Mesenchymal stem cell (in vitro differentiated cells and primary cell): ENCODE results near the gene MACROD1.

Experiments used
- DNase-seq: peaks from one replicate; pipeline ENCODE4 v3.0.0-alpha.2; 2013
- H2AFZ ChIP-seq: one replicate; pipeline ENCODE4 v1.6.1; 2013; ENCODE audit warnings: low read depth, mild to moderate bottlenecking, control low read depth, inconsistent platforms, low read length, moderate library complexity
- H2AK5ac ChIP-seq: 2 replicates; pipeline ENCODE4 v1.6.1; 2013; ENCODE audit warnings: low read length, moderate library complexity, mild to moderate bottlenecking, inconsistent platforms; ENCODE audit not compliant: severe bottlenecking
- H2BK120ac ChIP-seq: one replicate; pipeline ENCODE4 v1.6.1; 2013; ENCODE audit warnings: low read depth, mild to moderate bottlenecking, inconsistent platforms, low read length, moderate library complexity
- H2BK12ac ChIP-seq, 2 experiments: one replicate each; pipeline ENCODE4 v1.6.1; 2013; ENCODE audit warnings: inconsistent platforms in 2 of 2, low read length in 2 of 2, mild to moderate bottlenecking in 2 of 2, moderate library complexity in 2 of 2, control low read depth in 1 of 2
- H2BK15ac ChIP-seq: one replicate; pipeline ENCODE4 v1.6.1; 2013; ENCODE audit warnings: mild to moderate bottlenecking, low read depth, inconsistent platforms; ENCODE audit not compliant: poor library complexity, severe bottlenecking
- H2BK5ac ChIP-seq: 2 replicates; pipeline ENCODE4 v1.6.1; 2013; ENCODE audit warnings: low read depth, mild to moderate bottlenecking, low read length, control low read depth, inconsistent platforms; ENCODE audit not compliant: poor library complexity, severe bottlenecking
- H3K14ac ChIP-seq, 2 experiments: one replicate each; pipeline ENCODE4 v1.6.1; 2013; ENCODE audit warnings: inconsistent platforms in 2 of 2, low read length in 2 of 2, control low read depth in 1 of 2, mild to moderate bottlenecking in 1 of 2, moderate library complexity in 1 of 2
- H3K18ac ChIP-seq, 2 experiments: one replicate each; pipeline ENCODE4 v1.6.1; 2013; ENCODE audit warnings: inconsistent platforms in 2 of 2, low read length in 2 of 2, control low read depth in 1 of 2, low read depth in 1 of 2, mild to moderate bottlenecking in 1 of 2
- H3K23ac ChIP-seq, 2 experiments: one replicate each; pipeline ENCODE4 v1.6.1; 2013; ENCODE audit warnings: inconsistent platforms in 2 of 2, low read length in 2 of 2, mild to moderate bottlenecking in 2 of 2, moderate library complexity in 2 of 2, control low read depth in 1 of 2
- H3K27ac ChIP-seq: 2 replicates; pipeline ENCODE4 v1.5.1; 2013; ENCODE audit warnings: mild to moderate bottlenecking, moderate library complexity, low read length, control low read depth, inconsistent platforms; ENCODE audit not compliant: poor library complexity, severe bottlenecking
- H3K27me3 ChIP-seq, 2 experiments: 2 replicates each; pipeline versions ENCODE4 v1.6.1 to v1.7.0; 2013; ENCODE audit warnings: low read length in 2 of 2, mild to moderate bottlenecking in 2 of 2, moderate library complexity in 2 of 2, control low read depth in 1 of 2, inconsistent platforms in 1 of 2; ENCODE audit not compliant: control insufficient read depth in 1 of 2, insufficient read depth in 1 of 2
- H3K36me3 ChIP-seq, 2 experiments: 2 replicates each; pipeline versions ENCODE4 v1.6.1 to v1.7.0; 2013; ENCODE audit warnings: low read length in 2 of 2, control low read depth in 1 of 2, inconsistent platforms in 1 of 2, low read depth in 1 of 2, mild to moderate bottlenecking in 1 of 2; ENCODE audit not compliant: insufficient read depth in 2 of 2, control insufficient read depth in 1 of 2
- H3K4ac ChIP-seq, 2 experiments: one replicate each; pipeline ENCODE4 v1.6.1; 2013; ENCODE audit warnings: inconsistent platforms in 2 of 2, low read length in 2 of 2, mild to moderate bottlenecking in 2 of 2, moderate library complexity in 2 of 2, control low read depth in 1 of 2, low read depth in 1 of 2
- H3K4me1 ChIP-seq: 2 replicates; pipeline ENCODE4 v1.6.1; 2013; ENCODE audit warnings: low read depth, low read length, control low read depth; ENCODE audit not compliant: control insufficient read depth, insufficient read depth
- H3K4me2 ChIP-seq: 2 replicates; pipeline ENCODE4 v1.6.1; 2013; ENCODE audit warnings: low read length, mild to moderate bottlenecking, inconsistent platforms; ENCODE audit not compliant: poor library complexity, severe bottlenecking
- H3K4me3 ChIP-seq, 2 experiments: 2 replicates each; pipeline versions ENCODE4 v1.5.1 to v1.7.0; 2013; ENCODE audit warnings: low read length in 2 of 2, mild to moderate bottlenecking in 2 of 2, control low read depth in 1 of 2, low read depth in 1 of 2; ENCODE audit not compliant: insufficient read depth in 1 of 2
- H3K79me1 ChIP-seq: replicated peaks from 2 replicates; pipeline ENCODE4 v1.6.1; 2013; ENCODE audit warnings: mild to moderate bottlenecking, control low read depth, low read length, inconsistent platforms; ENCODE audit not compliant: poor library complexity, severe bottlenecking
- H3K9ac ChIP-seq: 2 replicates; pipeline ENCODE4 v1.7.0; 2013; ENCODE audit warnings: mild to moderate bottlenecking, low read length, moderate library complexity
- H3K9me3 ChIP-seq: 2 replicates; pipeline ENCODE4 v1.7.0; 2013; ENCODE audit warnings: mild to moderate bottlenecking, low read length; ENCODE audit not compliant: control insufficient read depth
- H4K8ac ChIP-seq: one replicate; pipeline ENCODE4 v1.6.1; 2013; ENCODE audit warnings: inconsistent platforms, mild to moderate bottlenecking, low read length, moderate library complexity
- H4K91ac ChIP-seq: one replicate; pipeline ENCODE4 v1.6.1; 2013; ENCODE audit warnings: mild to moderate bottlenecking, low read length, inconsistent platforms
- WGBS: methylation state at CpG from one replicate; pipeline ENCODE4 v1.1.7; 2013; ENCODE audit warnings: mixed read lengths; 5-methylcytosine and 5-hydroxymethylcytosine counted together

The MACROD1 gene

DNA sequence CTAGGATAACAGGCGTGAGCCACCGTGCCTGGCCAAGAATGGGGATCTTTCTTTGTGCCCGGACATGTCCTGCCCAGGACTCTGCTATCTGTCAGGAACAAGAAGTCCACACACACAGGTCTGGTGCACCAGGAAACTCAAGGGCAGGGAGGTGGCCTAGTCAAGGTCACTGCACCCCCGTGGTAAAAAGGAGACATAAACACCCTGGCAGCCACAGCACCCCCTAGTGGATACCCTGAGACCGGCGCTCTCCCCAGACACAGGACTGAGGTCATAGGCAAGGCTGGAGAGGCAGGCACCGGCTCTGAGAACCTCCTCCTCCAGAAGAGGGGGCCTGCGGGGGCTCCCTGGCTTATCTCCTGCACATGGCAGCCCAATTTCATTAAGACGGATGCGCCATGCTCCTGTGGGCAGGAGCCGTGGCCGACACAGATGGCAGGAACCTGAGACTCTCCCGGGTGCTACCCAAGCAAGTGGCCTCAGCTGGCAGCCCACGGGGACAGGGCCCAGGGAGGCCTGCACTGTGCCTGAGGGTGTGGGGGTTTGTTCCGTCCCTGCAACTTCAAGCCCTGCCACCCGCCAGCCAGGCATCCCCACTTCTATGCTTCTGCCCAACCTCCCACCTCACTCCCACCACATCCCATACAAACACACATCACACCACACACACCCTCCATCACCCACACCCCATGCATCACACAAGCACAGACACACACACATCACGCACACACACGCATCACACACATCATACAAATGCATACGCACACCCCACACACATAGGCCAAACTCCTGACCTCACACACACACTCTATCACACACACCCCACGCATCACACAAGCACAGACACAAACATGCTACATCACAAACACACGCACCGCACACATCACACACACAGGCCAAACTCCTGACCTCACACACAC lies 19.6 kb downstream of the MACROD1 start:
- Histone ChIP-seq H3K27me3 (peaks cover 0 to 13% of the 10 kb centered on the region in 2 experiments), H3K36me3 (peaks cover 0 to 19% of the 10 kb centered on the region in 2 experiments)

DNA sequence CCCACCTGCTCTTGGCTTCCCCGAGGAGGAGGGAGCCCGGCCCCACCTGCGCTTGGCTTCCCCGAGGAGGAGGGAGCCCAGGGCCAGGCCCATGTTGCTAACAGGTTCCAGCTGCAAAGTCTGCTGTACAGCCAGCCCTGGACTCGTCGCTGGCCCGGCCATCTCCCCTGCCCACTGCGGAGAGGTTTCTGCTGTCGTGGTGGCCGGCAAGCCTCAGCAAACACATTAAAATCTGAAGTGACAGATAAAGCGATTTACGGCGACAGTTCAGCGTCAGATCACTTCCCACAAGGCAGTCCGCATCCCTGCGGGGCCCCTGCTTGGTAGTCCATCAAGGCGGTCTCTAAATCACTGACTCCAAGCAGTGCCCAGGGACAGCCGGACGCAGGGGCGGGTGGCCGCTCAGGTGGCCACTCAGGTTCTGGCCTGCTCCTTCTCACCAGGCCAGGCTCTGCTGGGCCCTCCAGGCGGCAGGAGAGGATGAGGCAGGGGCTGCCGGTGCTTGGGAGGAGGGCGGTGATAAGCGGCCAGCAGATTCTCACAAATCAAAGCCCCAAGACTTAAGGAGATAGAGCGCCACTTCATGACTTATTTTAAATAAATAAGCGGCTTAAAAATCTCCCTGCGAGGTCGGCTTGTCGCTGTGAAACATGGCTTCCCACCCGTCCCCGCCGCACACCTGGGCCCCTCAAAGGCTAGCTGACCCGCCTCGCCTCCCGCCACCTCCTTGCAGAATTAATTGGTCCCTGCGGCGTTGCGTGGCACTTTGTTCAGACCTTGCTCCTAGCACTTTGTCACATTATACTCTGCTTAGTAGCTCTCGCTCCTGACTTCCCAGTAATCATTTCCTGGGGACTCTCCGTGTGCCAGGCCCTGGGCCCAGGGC lies 21.1 kb downstream of the MACROD1 start:
- Histone ChIP-seq H3K4me3 (no peak overlapping the region), H3K18ac (no peak overlapping the region), H3K4me2 (no peak overlapping the region), H3K14ac (no peak overlapping the region), H4K8ac (no peak overlapping the region), H2BK5ac (no peak overlapping the region), H3K79me1 (peaks cover 2% of the 10 kb centered on the region), H3K4me1 (peaks cover 19% of the 10 kb centered on the region), H3K23ac (no peak overlapping the region), H3K9me3 (no peaks in the 10 kb centered on the region), H3K27me3 (peaks cover 0 to 18% of the 10 kb centered on the region in 2 experiments), H2AK5ac (no peak overlapping the region), H2AFZ (no peak overlapping the region), H2BK15ac (no peak overlapping the region), H4K91ac (no peak overlapping the region), H3K36me3 (peaks cover 0 to 13% of the 10 kb centered on the region in 2 experiments), H3K27ac (no peak overlapping the region), H2BK12ac (no peak overlapping the region), H3K9ac (no peak overlapping the region), H3K4ac (no peak overlapping the region), H2BK120ac (no peak overlapping the region)
- DNase-seq: no peak
- WGBS: 88% methylated on average over 41 of the region's 41 CpGs

More for the DNA sequence above, 19.6 kb downstream of the MACROD1 start:
- no peak overlapping the region for H2BK12ac ChIP-seq
- H3K9ac ChIP-seq: no peak overlapping the region
- H2BK120ac ChIP-seq: no peak overlapping the region
- 75% methylated on average over 21 of the region's 22 CpGs for WGBS
- no peak overlapping the region for H2BK5ac ChIP-seq
- no peak overlapping the region for H3K4me3 ChIP-seq
- no peaks in the 10 kb centered on the region for H3K9me3 ChIP-seq
- no peak overlapping the region for H2AK5ac ChIP-seq
- DNase-seq: peak; percentile 49
- H3K18ac ChIP-seq: no peak overlapping the region
- no peak overlapping the region for H3K27ac ChIP-seq
- no peak overlapping the region for H4K91ac ChIP-seq
- H3K4ac ChIP-seq: no peak overlapping the region
- no peak overlapping the region for H2BK15ac ChIP-seq
- H3K4me2 ChIP-seq: no peak overlapping the region
- H3K4me1 ChIP-seq: peaks cover 22% of the 10 kb centered on the region
- H3K14ac ChIP-seq: peak overlapping the region in 1 of 2 experiments; percentile 82
- no peak overlapping the region for H2AFZ ChIP-seq
- H3K23ac ChIP-seq: no peak overlapping the region
- no peaks in the 10 kb centered on the region for H3K79me1 ChIP-seq
- H4K8ac ChIP-seq: no peak overlapping the region

DNA sequence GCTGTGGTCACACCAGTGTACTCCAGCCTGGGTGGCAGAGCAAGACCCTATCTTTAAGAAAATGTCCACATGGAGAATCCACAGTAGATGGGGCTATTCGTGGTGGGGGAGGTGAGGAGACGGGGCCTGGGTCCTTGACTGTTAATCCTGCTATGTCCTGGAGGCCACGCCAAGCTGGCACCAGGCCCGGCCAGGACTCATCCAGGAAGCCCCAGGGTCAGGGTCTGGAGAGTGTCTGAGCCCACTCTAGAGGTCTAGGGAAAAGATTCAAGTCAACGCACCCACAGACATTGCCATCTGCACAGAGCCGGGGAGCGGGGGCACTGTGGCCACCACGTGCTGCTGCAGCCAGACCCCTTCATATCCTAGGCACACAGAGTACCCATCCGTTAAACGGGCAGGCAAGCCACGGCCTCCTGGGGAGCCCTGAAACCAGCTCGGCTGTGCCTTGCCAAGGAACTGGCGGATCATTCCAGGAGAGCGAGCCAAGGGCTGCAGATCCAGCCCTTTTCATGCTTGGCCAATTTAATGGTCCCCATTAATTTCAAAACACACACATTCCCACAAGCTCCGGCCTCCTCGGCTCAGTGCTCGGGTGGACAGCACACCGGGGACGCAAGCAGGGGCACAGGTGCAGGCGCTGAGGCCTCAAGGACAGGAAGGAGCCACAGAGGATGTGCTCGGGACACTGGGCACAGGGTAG lies 24.7 kb downstream of the MACROD1 start:
- peaks cover 2% of the 10 kb centered on the region for H3K79me1 ChIP-seq
- H3K23ac ChIP-seq: no peak overlapping the region
- H2BK12ac ChIP-seq: no peak overlapping the region
- H3K4me1 ChIP-seq: peaks cover 15% of the 10 kb centered on the region
- H3K18ac ChIP-seq: no peak overlapping the region
- no peaks in the 10 kb centered on the region for H3K9me3 ChIP-seq
- H3K4me3 ChIP-seq: no peak overlapping the region
- H3K27ac ChIP-seq: no peak overlapping the region
- WGBS: 93% methylated on average over 21 of the region's 21 CpGs
- H4K91ac ChIP-seq: no peak overlapping the region
- H2AK5ac ChIP-seq: no peak overlapping the region
- no peak for DNase-seq
- H2BK5ac ChIP-seq: no peak overlapping the region
- no peak overlapping the region for H2AFZ ChIP-seq
- H3K14ac ChIP-seq: no peak overlapping the region
- H2BK120ac ChIP-seq: no peak overlapping the region
- peaks cover 0 to 6% of the 10 kb centered on the region in 2 experiments for H3K36me3 ChIP-seq
- no peak overlapping the region for H2BK15ac ChIP-seq
- H4K8ac ChIP-seq: no peak overlapping the region
- peak overlapping the region; percentile 19 for H3K4me2 ChIP-seq
- H3K9ac ChIP-seq: no peak overlapping the region
- peaks cover 0 to 20% of the 10 kb centered on the region in 2 experiments for H3K27me3 ChIP-seq
- no peak overlapping the region for H3K4ac ChIP-seq
